Calu3 (cell line): ENCODE data around the gene SRSF4. TPM values are rescaled to one million over a fixed set of nuclear protein-coding genes. Genes with fewer than 3 reads are reported as not detected.
A peak's percentile ranks its signal among the peaks of the same experiment; 100 is the strongest.

Experiments
- BruUV-seq: library from RNA; stranded (reverse); fragments of 400-500 nt; replicated peaks from 2 replicates; lab custom pipeline; 2021; lab: Mats Ljungman, UMichigan
- CTCF ChIA-PET: fragments of 300-600 bp; sonication (Branson Sonifier 250); formaldehyde crosslinking; loops from one replicate; lab custom pipeline; 2022; ENCODE audit warnings: antibody characterized with exemption; lab: Charles Lee
- DNase-seq: peaks from one replicate; pipeline ENCODE4 v3.0.0; 2022
- H3K27ac Mint-ChIP-seq: one replicate; pipeline ENCODE4 v1.8.0; 2022; ENCODE audit warnings: mixed read lengths; ENCODE audit not compliant: unreplicated experiment
- H3K27me3 Mint-ChIP-seq: one replicate; pipeline ENCODE4 v1.8.0; 2022; ENCODE audit warnings: mixed read lengths; ENCODE audit not compliant: unreplicated experiment
- H3K36me3 Mint-ChIP-seq: one replicate; pipeline ENCODE4 v1.8.0; 2022; ENCODE audit warnings: mild to moderate bottlenecking, moderate library complexity, mixed read lengths; ENCODE audit not compliant: insufficient read depth, unreplicated experiment
- H3K4me1 Mint-ChIP-seq: one replicate; pipeline ENCODE4 v1.8.0; 2022; ENCODE audit warnings: mild to moderate bottlenecking, low read depth, mixed read lengths; ENCODE audit not compliant: unreplicated experiment
- H3K4me3 Mint-ChIP-seq: one replicate; pipeline ENCODE4 v1.8.0; 2022; ENCODE audit warnings: mild to moderate bottlenecking, low read depth, moderate library complexity, mixed read lengths; ENCODE audit not compliant: unreplicated experiment
- H3K9me3 Mint-ChIP-seq: one replicate; pipeline ENCODE4 v1.8.0; 2022; ENCODE audit warnings: low read depth, mixed read lengths; ENCODE audit not compliant: unreplicated experiment
- CTCF ChIP-seq: fragments of 200-600 bp; IDR thresholded peaks from one replicate; pipeline ENCODE4 v1.8.0; 2022; ENCODE audit warnings: antibody characterized with exemption; ENCODE audit not compliant: unreplicated experiment
- intact Hi-C: fragments of 100-400 bp; cut with micrococcal nuclease; formaldehyde crosslinking; loops from one replicate; pipeline ENCODE4 v1.10.0; 2022; ENCODE audit not compliant: unreplicated experiment
- total RNA-seq: library from RNA; stranded (reverse); gene quantifications from 2 replicates; pipeline ENCODE4 v1.2.3, GENCODE V29; 2022

SRSF4 gene
- total RNA-seq, 1 experiment from 2014 or later, result 65.4 TPM

- Mint-ChIP-seq H3K36me3 (peaks cover 63% of the 10 kb centered on the region), H3K27ac (peak overlapping the region; percentile 86), H3K4me3 (peak overlapping the region; percentile 90), H3K9me3 (no peaks in the 10 kb centered on the region), H3K4me1 (peaks cover 19% of the 10 kb centered on the region), H3K27me3 (no peaks in the 10 kb centered on the region)
- TF ChIP-seq CTCF, result no peak
- BruUV-seq, result TSS peak; percentile 47
- no peak for DNase-seq
- intact Hi-C loops, result no loop called here
- CTCF ChIA-PET, result interaction anchor here (0.6 kb wide), 1 partner anchor 66 kb away, joined by 4 read pairs; no protein-coding TSS in a partner anchor
These were observed 2.0 kb downstream of the SRSF4 start for GRCh38 chr1:29179641-29180184.

DNA sequence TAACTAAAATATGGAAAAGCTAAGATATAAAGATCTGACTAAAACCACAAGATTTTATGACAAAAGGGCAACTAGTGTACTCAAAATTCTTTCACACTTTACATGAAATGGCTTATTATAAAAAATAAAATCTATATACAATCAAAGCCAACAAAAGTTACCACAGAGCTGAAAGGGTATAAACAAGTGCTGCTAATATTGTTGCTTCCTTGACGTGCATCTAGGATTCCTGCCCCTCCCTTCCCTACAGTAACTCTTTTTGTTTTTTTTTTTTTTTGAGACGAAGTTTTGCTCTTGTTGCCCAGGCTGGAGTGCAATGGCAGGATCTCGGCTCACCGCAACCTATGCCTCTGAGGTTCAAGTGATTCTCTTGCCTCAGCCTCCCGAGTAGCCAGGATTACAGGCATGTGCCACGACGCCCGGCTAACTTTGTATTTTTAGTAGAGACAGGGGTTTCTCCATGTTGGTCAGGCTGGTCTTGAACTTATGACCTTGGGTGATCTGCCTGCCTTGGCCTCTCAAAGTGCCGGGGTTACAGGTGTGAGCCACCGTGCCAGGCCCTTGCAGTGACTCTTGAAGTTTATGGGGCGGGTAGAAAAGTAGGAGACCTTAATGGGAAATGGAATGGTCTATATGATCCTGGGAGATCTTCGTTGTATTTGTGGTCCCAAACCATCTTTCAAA is 4.5 kb downstream of the SRSF4 start:
- intact Hi-C loops, result no loop called here
- BruUV-seq, result no TSS peak
- H3K27ac Mint-ChIP-seq, result no peak overlapping the region
- CTCF ChIA-PET, result interaction anchor here (0.6 kb wide), 1 partner anchor 301 kb away, joined by 5 read pairs; no protein-coding TSS in a partner anchor
- peaks cover 74% of the 10 kb centered on the region for H3K36me3 Mint-ChIP-seq
- peaks cover 19% of the 10 kb centered on the region for H3K4me1 Mint-ChIP-seq
- no peaks in the 10 kb centered on the region for H3K27me3 Mint-ChIP-seq
- no peaks in the 10 kb centered on the region for H3K9me3 Mint-ChIP-seq
- TF ChIP-seq CTCF, result no peak
- H3K4me3 Mint-ChIP-seq, result no peak overlapping the region
- DNase-seq, result no peak

GRCh38 chr1:29176576-29176975 is 5.1 kb downstream of the SRSF4 start:
- Mint-ChIP-seq H3K4me3 (no peak overlapping the region), H3K4me1 (peaks cover 19% of the 10 kb centered on the region), H3K27me3 (no peaks in the 10 kb centered on the region), H3K36me3 (peaks cover 68% of the 10 kb centered on the region), H3K9me3 (no peaks in the 10 kb centered on the region), H3K27ac (no peak overlapping the region)
- intact Hi-C loops, result no loop called here
- DNase-seq, result no peak
- TF ChIP-seq CTCF, result no peak
- CTCF ChIA-PET, result interaction anchor here (0.6 kb wide), 1 partner anchor 300 kb away, joined by 5 read pairs; no protein-coding TSS in a partner anchor
- no TSS peak for BruUV-seq

- TF ChIP-seq CTCF, result no peak
- Mint-ChIP-seq H3K27me3 (no peaks in the 10 kb centered on the region), H3K4me3 (no peak overlapping the region), H3K36me3 (peaks cover 53% of the 10 kb centered on the region), H3K9me3 (no peaks in the 10 kb centered on the region), H3K27ac (no peak overlapping the region), H3K4me1 (peaks cover 11% of the 10 kb centered on the region)
- DNase-seq, result no peak
- BruUV-seq, result no TSS peak
- intact Hi-C loops, result no loop called here
- CTCF ChIA-PET, result no interaction called here
These were observed 9.2 kb downstream of the SRSF4 start for GRCh38 chr1:29172415-29172939.
